ENCODE data around the gene MAD1L1.

MAD1L1 gene

DNA sequence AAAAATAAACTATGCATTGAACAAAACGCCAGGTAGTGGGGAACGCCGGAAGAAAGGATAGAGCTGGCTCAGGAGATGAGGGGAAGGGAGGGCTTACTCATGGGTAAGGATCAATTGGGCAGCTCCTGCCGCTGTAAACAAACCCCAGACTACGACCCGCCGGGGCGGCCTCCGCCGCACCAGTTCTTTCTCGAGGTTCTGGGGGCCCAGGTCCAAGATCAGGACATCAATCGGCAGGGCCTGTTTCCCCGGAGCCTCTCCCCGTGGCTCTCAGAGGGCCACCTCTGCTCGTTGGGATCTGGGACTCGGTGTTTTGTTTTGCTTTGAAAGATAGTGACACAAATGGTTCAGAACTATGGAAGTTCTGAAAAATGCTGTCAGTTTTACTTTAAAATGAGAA is 422.2 kb downstream of the MAD1L1 start:
- Histone ChIP-seq H2AFZ (ENCODE audit: low read depth, low read length, severe bottlenecking) (no peak overlapping the region), H3K79me2 (ENCODE audit: insufficient read depth, low read length) (no peaks in the 10 kb centered on the region), H3K4me2 (ENCODE audit: low read depth, low read length, poor library complexity, severe bottlenecking) (no peak overlapping the region), H3K9me3 (ENCODE audit: insufficient read depth, low read length) (no peaks in the 10 kb centered on the region), H3K36me3 (ENCODE audit: low read length) (no peaks in the 10 kb centered on the region), H3K27ac (ENCODE audit: low read depth, low read length) (no peak overlapping the region), H3K9me2 (replicated peaks; ENCODE audit: insufficient read depth, low read length) (no peaks in the 10 kb centered on the region), H3F3A (ENCODE audit: insufficient read depth) (no peaks in the 10 kb centered on the region), H3K9ac (ENCODE audit: low read length) (no peak overlapping the region), H4K20me1 (ENCODE audit: low read depth, low read length) (no peaks in the 10 kb centered on the region), H3K4me3 (ENCODE audit: insufficient read depth, low read length, poor library complexity, severe bottlenecking) (no peak overlapping the region), H3K27me3 (ENCODE audit: low read length) (no peaks in the 10 kb centered on the region)
- TF ChIP-seq EZH2phosphoT487 (conservative IDR thresholded peaks at IDR 0.05; ENCODE audit: low read length) = no peak
- TF ChIP-seq, protein P1, sequence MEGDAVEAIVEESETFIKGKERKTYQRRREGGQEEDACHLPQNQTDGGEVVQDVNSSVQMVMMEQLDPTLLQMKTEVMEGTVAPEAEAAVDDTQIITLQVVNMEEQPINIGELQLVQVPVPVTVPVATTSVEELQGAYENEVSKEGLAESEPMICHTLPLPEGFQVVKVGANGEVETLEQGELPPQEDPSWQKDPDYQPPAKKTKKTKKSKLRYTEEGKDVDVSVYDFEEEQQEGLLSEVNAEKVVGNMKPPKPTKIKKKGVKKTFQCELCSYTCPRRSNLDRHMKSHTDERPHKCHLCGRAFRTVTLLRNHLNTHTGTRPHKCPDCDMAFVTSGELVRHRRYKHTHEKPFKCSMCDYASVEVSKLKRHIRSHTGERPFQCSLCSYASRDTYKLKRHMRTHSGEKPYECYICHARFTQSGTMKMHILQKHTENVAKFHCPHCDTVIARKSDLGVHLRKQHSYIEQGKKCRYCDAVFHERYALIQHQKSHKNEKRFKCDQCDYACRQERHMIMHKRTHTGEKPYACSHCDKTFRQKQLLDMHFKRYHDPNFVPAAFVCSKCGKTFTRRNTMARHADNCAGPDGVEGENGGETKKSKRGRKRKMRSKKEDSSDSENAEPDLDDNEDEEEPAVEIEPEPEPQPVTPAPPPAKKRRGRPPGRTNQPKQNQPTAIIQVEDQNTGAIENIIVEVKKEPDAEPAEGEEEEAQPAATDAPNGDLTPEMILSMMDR (IDR thresholded peaks at IDR 0.05; ENCODE audit: insufficient read depth, low read length, poor library complexity, severe bottlenecking) = no peak

DNA sequence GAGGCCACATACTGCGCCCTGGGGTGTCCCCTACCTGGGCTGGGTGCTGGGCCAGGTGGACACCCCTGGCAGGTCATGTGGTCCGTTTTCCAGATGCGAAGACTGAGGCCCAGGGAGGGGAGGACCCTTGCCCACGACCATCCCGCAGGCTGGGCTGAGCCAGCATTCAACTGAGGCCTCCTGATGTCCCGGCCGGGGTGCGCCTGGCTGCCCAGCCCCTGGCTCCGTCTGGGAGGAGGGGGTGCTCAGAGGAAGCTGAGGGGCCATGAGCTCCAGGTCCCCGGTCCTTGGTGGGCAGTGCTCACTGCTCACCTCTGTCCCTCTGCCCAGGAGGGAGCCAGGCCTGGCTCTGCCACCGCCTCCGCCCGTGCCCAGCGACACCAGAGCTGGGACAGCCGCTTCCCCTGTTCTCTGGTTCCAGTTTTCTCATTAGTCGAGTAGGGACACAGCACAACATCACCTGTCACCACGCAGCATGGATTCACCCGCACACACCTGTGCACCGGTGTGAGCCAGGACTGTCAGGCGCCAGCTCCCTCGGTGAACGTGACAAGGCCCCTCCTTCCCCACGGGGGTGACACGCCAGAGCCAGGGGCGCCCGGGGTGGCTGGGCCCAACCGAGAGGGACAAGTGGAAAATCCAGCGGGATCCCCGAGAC is 423.0 kb downstream of the MAD1L1 start:
- Histone ChIP-seq H3K9me2 (replicated peaks; ENCODE audit: insufficient read depth, low read length) (no peaks in the 10 kb centered on the region), H3K27ac (ENCODE audit: low read depth, low read length) (no peak overlapping the region), H3K9ac (ENCODE audit: low read length) (no peak overlapping the region), H3K79me2 (ENCODE audit: insufficient read depth, low read length) (no peaks in the 10 kb centered on the region), H3K4me3 (ENCODE audit: insufficient read depth, low read length, poor library complexity, severe bottlenecking) (no peak overlapping the region), H3K4me2 (ENCODE audit: low read depth, low read length, poor library complexity, severe bottlenecking) (no peak overlapping the region), H3F3A (ENCODE audit: insufficient read depth) (no peaks in the 10 kb centered on the region), H3K9me3 (ENCODE audit: insufficient read depth, low read length) (no peaks in the 10 kb centered on the region), H4K20me1 (ENCODE audit: low read depth, low read length) (no peaks in the 10 kb centered on the region), H2AFZ (ENCODE audit: low read depth, low read length, severe bottlenecking) (no peak overlapping the region), H3K27me3 (ENCODE audit: low read length) (no peaks in the 10 kb centered on the region), H3K36me3 (ENCODE audit: low read length) (no peaks in the 10 kb centered on the region)
- no peak for TF ChIP-seq EZH2phosphoT487 (conservative IDR thresholded peaks at IDR 0.05; ENCODE audit: low read length)
- TF ChIP-seq, protein P1 (IDR thresholded peaks at IDR 0.05; ENCODE audit: insufficient read depth, low read length, poor library complexity, severe bottlenecking) = no peak

DNA sequence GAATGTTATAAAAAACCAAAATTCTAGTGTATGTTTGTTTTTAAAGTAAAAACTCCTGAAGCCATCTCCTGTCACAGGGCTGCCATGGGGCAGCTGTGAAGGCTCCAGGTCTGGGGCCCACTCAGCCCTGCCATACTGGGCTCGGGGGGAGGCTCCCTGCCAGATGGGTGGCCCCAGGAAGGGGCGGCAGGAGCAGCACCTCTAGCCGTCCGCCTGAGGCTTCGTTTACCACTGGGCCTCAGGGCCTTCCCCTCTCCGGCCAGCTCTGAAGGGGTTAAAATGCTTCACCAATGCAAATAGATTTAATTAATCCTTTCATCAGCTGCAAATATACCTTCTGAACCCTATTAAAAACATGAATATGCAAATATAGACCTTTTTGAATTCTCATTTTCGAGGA is 423.7 kb downstream of the MAD1L1 start:
- Histone ChIP-seq H3K4me3 (ENCODE audit: insufficient read depth, low read length, poor library complexity, severe bottlenecking) (no peak overlapping the region), H3K79me2 (ENCODE audit: insufficient read depth, low read length) (no peaks in the 10 kb centered on the region), H3K27me3 (ENCODE audit: low read length) (no peaks in the 10 kb centered on the region), H3F3A (ENCODE audit: insufficient read depth) (no peaks in the 10 kb centered on the region), H3K9me2 (replicated peaks; ENCODE audit: insufficient read depth, low read length) (no peaks in the 10 kb centered on the region), H4K20me1 (ENCODE audit: low read depth, low read length) (no peaks in the 10 kb centered on the region), H3K4me2 (ENCODE audit: low read depth, low read length, poor library complexity, severe bottlenecking) (no peak overlapping the region), H3K9me3 (ENCODE audit: insufficient read depth, low read length) (no peaks in the 10 kb centered on the region), H3K9ac (ENCODE audit: low read length) (no peak overlapping the region), H3K36me3 (ENCODE audit: low read length) (no peaks in the 10 kb centered on the region), H3K27ac (ENCODE audit: low read depth, low read length) (no peak overlapping the region), H2AFZ (ENCODE audit: low read depth, low read length, severe bottlenecking) (no peak overlapping the region)
- TF ChIP-seq, protein P1 (IDR thresholded peaks at IDR 0.05; ENCODE audit: insufficient read depth, low read length, poor library complexity, severe bottlenecking) = no peak
- no peak for TF ChIP-seq EZH2phosphoT487 (conservative IDR thresholded peaks at IDR 0.05; ENCODE audit: low read length)
